ENCODE data around the gene NACAD. TPM values are rescaled to one million over a fixed set of nuclear protein-coding genes. Genes with fewer than 3 reads are reported as not detected.

The NACAD gene
- total RNA-seq, 2 donors from 2014 or later, result 0.78 to 1.6 TPM

GRCh38 chr7:45133352-45133751 lies 44.6 kb upstream of the NACAD start:
- WGBS, 2 donors, result 68 to 82% methylated on average over 2 to 4 of the region's 4 CpGs

GRCh38 chr7:45132708-45133320 lies 44.0 kb upstream of the NACAD start:
- ATAC-seq, result no peak
- no peak for DNase-seq
- Histone ChIP-seq H3K9me3 (no peaks in the 10 kb centered on the region), H3K36me3 (replicated peaks in 1 of 2; ENCODE audit: insufficient read depth in 1 of 2, low read depth in 2 of 2) (no peaks in the 10 kb centered on the region), H3K4me3 (no peak overlapping the region), H3K27ac (no peak overlapping the region), H3K4me1 (no peaks in the 10 kb centered on the region), H3K27me3 (no peaks in the 10 kb centered on the region)
- TF ChIP-seq POLR2A (IDR thresholded peaks at IDR 0.05), result no peak
- TF ChIP-seq CTCF (IDR thresholded peaks at IDR 0.05), result no peak
- intact Hi-C loops (cut with DNase I), result loop anchor here (5.0 to 10.0 kb wide), 2 partner anchors 161 to 278 kb away; no protein-coding TSS in a partner anchor
- 63 to 64% methylated on average over 6 to 8 of the region's 8 CpGs for WGBS, 2 donors

More at GRCh38 chr7:45133352-45133751, 44.6 kb upstream of the NACAD start:
- Histone ChIP-seq H3K4me1 (no peaks in the 10 kb centered on the region), H3K27me3 (no peaks in the 10 kb centered on the region), H3K4me3 (no peak overlapping the region), H3K36me3 (replicated peaks in 1 of 2; ENCODE audit: insufficient read depth in 1 of 2, low read depth in 2 of 2) (no peaks in the 10 kb centered on the region), H3K9me3 (no peaks in the 10 kb centered on the region), H3K27ac (no peak overlapping the region)
- intact Hi-C loops (cut with DNase I), result loop anchor here (5.0 to 10.0 kb wide), 2 partner anchors 161 to 279 kb away; no protein-coding TSS in a partner anchor
- TF ChIP-seq POLR2A (IDR thresholded peaks at IDR 0.05) (no peak), CTCF (IDR thresholded peaks at IDR 0.05) (no peak)
- ATAC-seq (no peak), DNase-seq (no peak)

GRCh38 chr7:45131891-45132290 lies 43.1 kb upstream of the NACAD start:
- ATAC-seq, result no peak
- Histone ChIP-seq H3K4me1 (no peaks in the 10 kb centered on the region), H3K27me3 (no peaks in the 10 kb centered on the region), H3K36me3 (replicated peaks in 1 of 2; ENCODE audit: insufficient read depth in 1 of 2, low read depth in 2 of 2) (no peaks in the 10 kb centered on the region), H3K27ac (no peak overlapping the region), H3K4me3 (no peak overlapping the region), H3K9me3 (no peaks in the 10 kb centered on the region)
- DNase-seq, result no peak
- 49 to 53% methylated on average over 4 of the region's 4 CpGs for WGBS, 2 donors
- intact Hi-C loops (cut with DNase I), result loop anchor here (5.0 to 10.0 kb wide), 2 partner anchors 160 to 277 kb away; no protein-coding TSS in a partner anchor
- TF ChIP-seq CTCF (IDR thresholded peaks at IDR 0.05) (no peak), POLR2A (IDR thresholded peaks at IDR 0.05) (no peak)

GRCh38 chr7:45130910-45131309 lies 42.1 kb upstream of the NACAD start:
- intact Hi-C loops (cut with DNase I), result loop anchor here (5.0 to 10.0 kb wide), 2 partner anchors 159 to 276 kb away; no protein-coding TSS in a partner anchor
- no peaks in the 10 kb centered on the region for H3K4me1 ChIP-seq
- H3K27me3 ChIP-seq, result no peaks in the 10 kb centered on the region
- no peaks in the 10 kb centered on the region for H3K9me3 ChIP-seq
- no peak for ATAC-seq
- DNase-seq, result peak in 1 of 4 donors; percentile 53
- no peak overlapping the region for H3K27ac ChIP-seq
- 43 to 52% methylated on average over 9 of the region's 9 CpGs for WGBS, 2 donors
- TF ChIP-seq CTCF (IDR thresholded peaks at IDR 0.05) (no peak), POLR2A (IDR thresholded peaks at IDR 0.05) (no peak)
- H3K36me3 ChIP-seq (replicated peaks in 1 of 2; ENCODE audit: insufficient read depth in 1 of 2, low read depth in 2 of 2), result no peaks in the 10 kb centered on the region
- H3K4me3 ChIP-seq, result no peak overlapping the region

- no peaks in the 10 kb centered on the region for H3K4me1 ChIP-seq
These were observed 41.1 kb upstream of the NACAD start for GRCh38 chr7:45129906-45130305.

More at GRCh38 chr7:45129906-45130305, 41.1 kb upstream of the NACAD start:
- H3K27me3 ChIP-seq, result no peaks in the 10 kb centered on the region
- WGBS, 2 donors, result 65 to 66% methylated on average over 12 of the region's 12 CpGs
- TF ChIP-seq CTCF (IDR thresholded peaks at IDR 0.05) (no peak), POLR2A (IDR thresholded peaks at IDR 0.05) (no peak)
- intact Hi-C loops (cut with DNase I), result loop anchor here (5.0 to 10.0 kb wide), 2 partner anchors 158 to 275 kb away; no protein-coding TSS in a partner anchor
- H3K4me3 ChIP-seq, result no peak overlapping the region
- H3K9me3 ChIP-seq, result no peaks in the 10 kb centered on the region
- no peak overlapping the region for H3K27ac ChIP-seq
- DNase-seq (no peak), ATAC-seq (no peak)
- no peaks in the 10 kb centered on the region for H3K36me3 ChIP-seq (replicated peaks in 1 of 2; ENCODE audit: insufficient read depth in 1 of 2, low read depth in 2 of 2)
